ENCODE measurements around the gene SPDEF.

SPDEF gene

GRCh38 chr6:34556031-34556471 is at the start of gene SPDEF:
SPDEF (minus strand) TSS chr6:34556329; CDS start chr6:34544455, 11,874 bp downstream.
- DNase-seq (ENCODE audit: low read depth in 2 of 2): no peak

- no peak for DNase-seq (ENCODE audit: low read depth in 2 of 2)
Observed at GRCh38 chr6:34603707-34604106, 47.6 kb upstream of the SPDEF start.

DNA sequence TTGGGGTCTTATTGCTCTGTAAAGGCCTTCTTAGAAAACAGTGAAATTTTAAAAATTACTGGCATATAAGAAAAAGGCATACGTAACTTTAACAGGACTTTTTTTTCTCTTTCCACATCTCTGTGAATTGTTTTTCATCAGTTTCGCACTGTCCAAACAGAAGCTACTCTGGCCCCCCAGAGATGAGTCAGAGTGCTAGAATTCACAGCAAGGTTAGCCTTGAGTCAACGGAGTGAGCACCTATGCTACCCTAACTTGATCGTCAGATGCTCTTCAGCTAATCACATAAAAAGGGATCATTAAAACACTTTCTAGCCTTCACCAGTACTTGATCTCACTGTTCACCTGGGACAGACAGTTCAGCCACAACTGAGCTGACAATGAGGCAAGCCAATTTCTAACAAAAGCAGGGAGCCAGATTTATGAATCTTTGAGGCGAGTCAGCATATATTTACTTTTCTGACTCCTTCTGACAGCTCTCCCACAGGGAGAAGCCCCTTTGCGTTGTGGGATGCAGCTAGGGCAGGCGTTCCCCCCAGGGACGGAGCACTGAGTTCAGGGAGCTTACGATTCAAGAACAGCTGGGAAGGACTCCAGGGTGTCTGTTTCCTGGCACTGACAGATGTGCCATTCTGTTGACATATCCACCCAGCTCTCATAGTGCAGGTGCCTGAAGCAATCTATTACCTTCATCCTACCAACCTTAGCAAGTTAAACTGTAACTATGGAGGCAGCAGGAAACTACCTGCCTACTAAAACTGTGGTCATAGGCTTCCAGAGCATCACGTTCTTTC is 46.4 kb upstream of the SPDEF start:
- no peak for DNase-seq (ENCODE audit: low read depth in 2 of 2)

GRCh38 chr6:34601706-34602105 is 45.6 kb upstream of the SPDEF start:
- DNase-seq (ENCODE audit: low read depth in 2 of 2): no peak

- no peak for DNase-seq (ENCODE audit: low read depth in 2 of 2)
Observed at GRCh38 chr6:34600796-34601195, 44.7 kb upstream of the SPDEF start.

- no peak for DNase-seq (ENCODE audit: low read depth in 2 of 2)
Observed at GRCh38 chr6:34600101-34600500, 44.0 kb upstream of the SPDEF start.

DNA sequence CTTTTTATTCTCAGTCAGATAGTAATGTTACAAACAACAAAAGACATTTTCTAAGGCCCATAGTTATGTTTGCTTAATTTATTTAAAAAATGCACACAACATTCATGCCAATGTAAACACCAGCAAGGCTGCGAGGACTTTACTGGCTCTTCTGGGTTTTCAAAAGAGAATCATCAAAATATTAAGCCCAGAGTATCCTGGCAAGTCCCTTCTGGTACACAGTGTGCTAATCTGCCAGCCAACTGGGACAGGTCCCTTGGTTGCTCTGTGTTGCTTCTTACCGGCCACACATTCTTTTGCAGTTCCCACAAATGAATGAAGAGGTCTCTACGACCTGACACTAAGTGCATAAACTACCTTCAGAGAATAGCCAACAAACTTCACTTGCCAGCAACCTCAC is 42.6 kb upstream of the SPDEF start:
- no peak for DNase-seq (ENCODE audit: low read depth in 2 of 2)

- DNase-seq (ENCODE audit: low read depth in 2 of 2): no peak
Observed at GRCh38 chr6:34597605-34598353, 41.6 kb upstream of the SPDEF start.

DNA sequence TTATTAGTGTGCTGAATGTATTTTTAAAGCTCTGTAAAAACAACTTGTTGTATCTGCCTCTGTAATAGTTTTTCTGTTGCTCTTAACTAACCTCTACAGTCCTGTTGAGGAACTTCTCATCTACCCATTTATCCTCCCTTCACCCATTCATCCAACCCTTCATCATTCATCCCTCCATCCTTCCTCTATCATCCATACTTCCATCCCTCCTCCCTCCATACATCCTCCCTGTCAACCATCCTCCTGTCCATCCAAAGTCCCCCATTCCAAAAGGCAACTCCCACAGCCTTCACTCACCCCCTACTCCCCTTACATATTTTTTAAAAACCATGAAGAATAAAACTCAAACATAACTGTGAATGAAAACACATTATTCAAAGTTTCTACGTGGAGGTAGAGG is 40.7 kb upstream of the SPDEF start:
- no peak for DNase-seq (ENCODE audit: low read depth in 2 of 2)

GRCh38 chr6:34595332-34596184 is 39.4 kb upstream of the SPDEF start:
- no peak for DNase-seq (ENCODE audit: low read depth in 2 of 2)

DNA sequence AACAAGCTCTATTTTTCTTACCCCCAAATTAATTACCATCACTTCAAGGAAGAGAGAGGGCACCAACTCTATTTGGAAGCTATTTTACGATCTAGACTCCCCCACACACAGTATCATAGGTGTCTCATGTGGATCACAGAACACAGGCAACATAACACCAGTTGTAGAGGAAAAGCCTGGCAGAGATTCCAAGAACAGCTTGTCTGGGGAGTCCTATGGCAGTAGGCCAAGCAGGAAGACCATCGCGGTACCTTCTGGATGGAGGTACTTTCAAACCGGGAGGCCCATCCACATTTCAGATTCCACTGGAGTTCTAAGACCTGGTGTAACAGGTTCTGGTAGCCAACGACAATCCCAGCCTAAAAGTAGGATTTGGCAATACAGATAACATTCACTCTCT is 37.6 kb upstream of the SPDEF start:
- DNase-seq (ENCODE audit: low read depth in 2 of 2): no peak

DNA sequence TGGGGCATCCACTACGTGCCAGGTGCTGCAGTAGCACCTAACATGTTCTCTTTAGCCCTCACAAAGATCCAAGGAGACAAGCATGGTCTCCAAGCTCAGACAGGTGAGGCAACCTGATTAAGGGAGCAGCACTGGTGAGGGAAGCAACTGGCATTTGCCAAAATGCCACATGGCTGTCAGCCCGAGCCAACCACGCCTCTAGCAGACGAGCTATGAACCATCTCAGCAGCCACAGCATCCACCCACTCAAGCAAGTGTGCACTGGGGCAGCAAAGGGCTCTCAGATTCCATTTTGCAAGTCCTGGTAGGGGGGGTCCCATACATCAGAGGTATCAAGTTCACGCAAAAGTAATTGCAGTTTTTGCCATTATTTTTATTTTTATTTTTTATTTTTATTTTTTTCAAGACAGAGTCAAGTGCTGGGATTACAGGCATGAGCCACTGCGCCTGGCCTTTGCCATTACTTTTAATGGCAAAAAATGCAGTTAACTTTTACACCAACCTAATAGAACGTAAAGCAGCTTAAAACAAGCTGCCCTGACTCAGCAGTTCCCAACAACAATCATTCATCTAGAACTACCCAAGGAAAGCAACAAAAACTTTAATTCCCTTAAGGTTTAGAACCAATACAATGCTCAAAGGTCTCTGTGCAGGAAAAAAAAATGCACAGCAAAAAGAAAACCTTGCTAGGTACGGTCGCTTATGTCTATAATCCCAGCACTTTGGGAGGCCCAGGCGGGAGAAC is 36.3 kb upstream of the SPDEF start:
- no peak for DNase-seq (ENCODE audit: low read depth in 2 of 2)

- no peak for DNase-seq (ENCODE audit: low read depth in 2 of 2)
Observed at GRCh38 chr6:34589691-34590090, 33.6 kb upstream of the SPDEF start.

- DNase-seq (ENCODE audit: low read depth in 2 of 2): no peak
Observed at GRCh38 chr6:34589140-34589539, 33.0 kb upstream of the SPDEF start.

DNA sequence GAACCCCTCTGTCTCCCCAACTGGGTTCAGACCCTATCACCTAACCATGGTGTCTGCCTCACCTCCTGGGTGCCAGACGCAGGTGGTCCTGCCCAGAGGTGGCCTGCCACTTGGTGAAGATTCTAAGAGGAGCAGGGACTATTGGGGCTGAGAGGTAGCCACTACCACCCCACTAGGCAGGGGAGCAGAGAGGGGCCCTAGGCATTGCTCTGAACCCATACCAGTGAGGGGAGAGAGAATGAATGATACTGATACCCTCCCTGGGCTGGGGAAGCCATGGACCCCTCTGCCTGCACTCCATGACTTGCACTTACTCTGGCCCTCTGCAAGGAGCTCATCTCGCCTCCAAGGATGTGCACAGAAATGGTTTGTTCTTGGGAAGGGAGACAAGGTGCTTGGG is 31.7 kb upstream of the SPDEF start:
- no peak for DNase-seq (ENCODE audit: low read depth in 2 of 2)

DNA sequence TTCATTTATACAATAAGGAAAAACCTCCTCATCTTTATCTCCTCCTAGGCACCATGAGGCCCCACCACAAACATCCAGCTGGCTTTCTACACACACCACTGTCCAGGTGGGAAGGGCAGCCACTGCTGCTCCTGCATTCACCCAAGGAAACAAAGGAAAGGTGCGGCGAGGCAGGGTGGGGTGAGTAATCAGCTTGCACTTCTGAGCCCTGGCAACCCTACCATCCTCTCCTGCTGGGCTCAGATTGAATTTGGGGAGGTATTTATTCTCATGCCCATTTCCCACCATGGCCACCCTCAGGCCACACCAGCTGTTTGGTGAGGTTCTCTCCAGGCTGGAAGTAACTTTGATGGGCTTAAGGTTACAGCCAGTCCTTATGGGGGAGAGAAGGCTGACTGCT is 31.2 kb upstream of the SPDEF start:
- DNase-seq (ENCODE audit: low read depth in 2 of 2): no peak

DNA sequence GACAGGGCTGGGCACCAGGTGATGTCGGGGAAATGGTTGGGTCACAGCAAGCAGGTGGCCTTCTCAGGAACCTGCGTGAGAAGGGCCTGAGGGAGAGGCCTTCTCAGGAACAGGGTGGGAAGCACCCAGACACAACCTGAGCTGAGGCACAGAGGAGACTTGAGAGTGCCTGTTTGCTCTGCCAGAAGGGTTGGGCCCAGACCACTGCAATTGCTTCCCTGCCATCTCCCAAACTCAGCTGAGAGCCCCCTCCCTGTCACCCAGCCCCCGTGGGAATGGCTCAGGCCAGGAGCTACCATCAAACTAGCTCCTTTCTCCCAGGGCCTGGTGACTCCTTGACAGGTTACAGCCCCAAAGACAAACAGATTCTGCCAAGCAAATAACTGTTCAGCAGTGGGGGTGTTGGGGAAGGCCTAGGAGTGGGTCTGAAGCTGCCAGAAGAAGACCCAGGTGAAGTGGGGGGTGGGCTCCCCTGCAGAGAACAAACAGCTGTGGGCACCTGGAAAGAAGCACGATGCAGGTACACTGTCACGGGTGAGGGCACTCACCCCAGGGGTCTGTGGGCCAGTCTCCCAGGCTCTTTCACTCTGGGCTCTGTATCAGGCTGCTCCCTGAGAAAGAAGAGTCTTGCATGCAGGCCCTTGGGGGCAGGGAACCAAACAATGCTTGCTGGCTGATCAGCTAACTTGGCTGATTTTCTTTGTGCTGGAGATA is 30.4 kb upstream of the SPDEF start:
- no peak for DNase-seq (ENCODE audit: low read depth in 2 of 2)

DNA sequence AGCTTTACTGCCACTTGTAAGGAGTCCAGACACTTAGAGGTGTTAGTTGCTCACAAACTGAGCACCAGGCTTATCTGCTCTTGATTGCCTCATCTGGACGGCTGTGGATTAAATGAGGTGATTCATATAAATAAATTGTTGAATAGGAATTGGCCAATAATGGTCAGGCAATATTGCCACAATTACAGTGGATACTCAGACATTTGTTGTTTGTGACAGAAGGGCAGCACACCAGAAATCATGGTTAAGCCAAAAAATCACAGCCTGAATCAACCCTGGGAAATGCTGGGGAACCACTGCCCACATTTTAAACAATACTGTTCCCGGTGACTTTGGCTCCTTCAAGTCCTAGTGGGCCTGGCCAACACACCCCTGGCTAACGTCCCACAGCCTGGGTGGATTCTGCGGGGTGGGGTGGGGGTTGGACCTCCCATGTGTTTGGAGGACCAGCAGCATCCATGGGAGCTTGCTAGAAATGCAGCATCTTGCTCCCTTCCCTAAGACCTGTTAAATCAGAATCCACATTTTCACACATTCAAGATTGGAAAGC is 29.5 kb upstream of the SPDEF start:
- no peak for DNase-seq (ENCODE audit: low read depth in 2 of 2)

GRCh38 chr6:34585108-34585507 is 29.0 kb upstream of the SPDEF start:
- DNase-seq (ENCODE audit: low read depth in 2 of 2): no peak

- no peak for DNase-seq (ENCODE audit: low read depth in 2 of 2)
Observed at GRCh38 chr6:34584694-34585093, 28.6 kb upstream of the SPDEF start.
